Loucy (cell line): ENCODE data around the gene STYXL2.

Source experiments
- H2AFZ ChIP-seq: fragments of 200-600 bp; sonication (generic); 2 replicates; pipeline ENCODE4 v1.6.0; 2016; ENCODE audit warnings: antibody characterized with exemption, mild to moderate bottlenecking, low read length, moderate library complexity
- H3F3A ChIP-seq: fragments of 200-600 bp; 2 replicates; pipeline ENCODE4 v1.6.0; 2016; ENCODE audit warnings: antibody characterized with exemption, low read depth, mild to moderate bottlenecking
- H3K27me3 ChIP-seq: fragments of 200-600 bp; sonication (generic); 2 replicates; pipeline ENCODE4 v1.6.1; 2014; ENCODE audit warnings: low read length, mild to moderate bottlenecking; ENCODE audit not compliant: insufficient read depth, poor library complexity, severe bottlenecking
- H3K36me3 ChIP-seq: fragments of 200-600 bp; sonication (generic); 2 replicates; pipeline ENCODE4 v1.6.1; 2016; ENCODE audit warnings: low read length; ENCODE audit not compliant: insufficient read depth
- H3K4me1 ChIP-seq: fragments of 200-600 bp; sonication (generic); 2 replicates; pipeline ENCODE4 v1.5.1; 2014; ENCODE audit warnings: low read length, mild to moderate bottlenecking; ENCODE audit not compliant: insufficient read depth, poor library complexity, severe bottlenecking
- H3K4me2 ChIP-seq: fragments of 200-600 bp; sonication (generic); 2 replicates; pipeline ENCODE4 v1.6.0; 2014; ENCODE audit warnings: antibody characterized with exemption, low read length, low read depth, mild to moderate bottlenecking; ENCODE audit not compliant: poor library complexity, severe bottlenecking
- H3K4me3 ChIP-seq: fragments of 200-600 bp; sonication (generic); 2 replicates; pipeline ENCODE4 v1.5.1; 2014; ENCODE audit warnings: low read length, mild to moderate bottlenecking, mixed read lengths; ENCODE audit not compliant: poor library complexity, severe bottlenecking
- H3K79me2 ChIP-seq: fragments of 200-600 bp; sonication (generic); 2 replicates; pipeline ENCODE4 v1.6.1; 2014; ENCODE audit warnings: low read length; ENCODE audit not compliant: insufficient read depth
- H3K9ac ChIP-seq: fragments of 200-600 bp; sonication (generic); 2 replicates; pipeline ENCODE4 v1.6.0; 2014; ENCODE audit warnings: mild to moderate bottlenecking, low read depth, low read length, moderate library complexity; ENCODE audit not compliant: poor library complexity, severe bottlenecking
- H3K9me2 ChIP-seq: fragments of 200-600 bp; sonication (generic); replicated peaks from 2 replicates; pipeline ENCODE4 v1.6.1; 2016; ENCODE audit warnings: low read depth, low read length, mixed read lengths
- H3K9me3 ChIP-seq: fragments of 200-600 bp; sonication (generic); 2 replicates; pipeline ENCODE4 v1.6.1; 2014; ENCODE audit warnings: mild to moderate bottlenecking, antibody characterized with exemption, low read length, low read depth; ENCODE audit not compliant: insufficient read depth
- H4K20me1 ChIP-seq: fragments of 200-600 bp; sonication (generic); 2 replicates; pipeline ENCODE4 v1.6.0; 2014; ENCODE audit warnings: antibody characterized with exemption, low read length, mild to moderate bottlenecking; ENCODE audit not compliant: insufficient read depth, poor library complexity, severe bottlenecking
- EZH2phosphoT487 ChIP-seq: fragments of 200-600 bp; IDR thresholded peaks from 2 replicates; pipeline ENCODE4 v1.6.1; 2018; ENCODE audit warnings: antibody characterized with exemption, mild to moderate bottlenecking, moderate library complexity, borderline replicate concordance
- TF ChIP-seq, protein P1 (sequence below): fragments of 200-600 bp; sonication (generic); conservative IDR thresholded peaks from 2 replicates; pipeline ENCODE4 v1.5.1; 2014; ENCODE audit warnings: mild to moderate bottlenecking, antibody characterized with exemption, low read length

Gene STYXL2

DNA sequence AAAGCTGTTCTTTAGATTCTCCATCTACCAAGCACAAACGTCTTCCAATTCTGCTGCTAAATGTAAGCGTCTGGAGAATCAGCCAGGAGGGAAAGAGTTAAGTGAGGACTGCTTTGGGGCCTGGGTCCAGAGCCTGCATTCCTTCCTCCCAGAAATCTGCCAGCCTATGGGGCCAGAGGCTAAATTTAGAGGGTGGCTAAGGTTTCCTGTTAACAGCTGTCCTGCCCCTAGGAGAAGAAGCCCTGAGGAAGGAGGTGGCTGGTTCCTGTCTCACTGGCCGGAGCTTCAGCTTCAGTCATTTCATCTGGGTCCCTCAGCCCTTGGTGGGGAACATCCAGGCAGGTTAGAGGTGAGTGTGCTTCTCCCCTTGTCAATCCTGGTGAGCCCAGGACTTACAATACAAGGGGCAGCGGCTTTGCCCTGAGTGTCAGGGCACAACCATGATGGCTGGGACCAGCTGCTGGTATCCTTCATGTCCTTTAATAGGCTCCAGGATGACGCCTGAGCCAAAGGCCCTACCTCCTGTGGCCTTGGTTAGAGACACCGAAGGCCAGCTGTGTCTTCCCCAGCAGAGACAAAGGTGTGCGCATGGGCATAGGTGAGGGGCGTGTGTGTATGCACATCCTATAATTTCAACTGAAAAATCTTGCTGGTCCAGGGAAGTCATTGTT lies at the start of gene STYXL2:
TSS of gene STYXL2 (plus strand) at position 230 of the 671 bp plus-strand sequence. CDS start 775 bp downstream, outside the sequence.
- Histone ChIP-seq H3K4me1 (peaks cover 67% of the 10 kb centered on the region), H3K9ac (peak within 1 kb of the TSS; percentile 7), H3K9me3 (no peaks in the 10 kb centered on the region), H3K9me2 (no peaks in the 10 kb centered on the region), H3K36me3 (no peaks in the 10 kb centered on the region), H2AFZ (peak within 1 kb of the TSS; percentile 14; the same call in 1 of the 2 replicates), H3K27me3 (no peaks in the 10 kb centered on the region), H3F3A (peaks cover 8% of the 10 kb centered on the region), H3K4me3 (no peak within 1 kb of the TSS), H4K20me1 (no peaks in the 10 kb centered on the region), H3K79me2 (peaks cover 14% of the 10 kb centered on the region), H3K4me2 (peak within 1 kb of the TSS; percentile 55)
- TF ChIP-seq, protein P1, sequence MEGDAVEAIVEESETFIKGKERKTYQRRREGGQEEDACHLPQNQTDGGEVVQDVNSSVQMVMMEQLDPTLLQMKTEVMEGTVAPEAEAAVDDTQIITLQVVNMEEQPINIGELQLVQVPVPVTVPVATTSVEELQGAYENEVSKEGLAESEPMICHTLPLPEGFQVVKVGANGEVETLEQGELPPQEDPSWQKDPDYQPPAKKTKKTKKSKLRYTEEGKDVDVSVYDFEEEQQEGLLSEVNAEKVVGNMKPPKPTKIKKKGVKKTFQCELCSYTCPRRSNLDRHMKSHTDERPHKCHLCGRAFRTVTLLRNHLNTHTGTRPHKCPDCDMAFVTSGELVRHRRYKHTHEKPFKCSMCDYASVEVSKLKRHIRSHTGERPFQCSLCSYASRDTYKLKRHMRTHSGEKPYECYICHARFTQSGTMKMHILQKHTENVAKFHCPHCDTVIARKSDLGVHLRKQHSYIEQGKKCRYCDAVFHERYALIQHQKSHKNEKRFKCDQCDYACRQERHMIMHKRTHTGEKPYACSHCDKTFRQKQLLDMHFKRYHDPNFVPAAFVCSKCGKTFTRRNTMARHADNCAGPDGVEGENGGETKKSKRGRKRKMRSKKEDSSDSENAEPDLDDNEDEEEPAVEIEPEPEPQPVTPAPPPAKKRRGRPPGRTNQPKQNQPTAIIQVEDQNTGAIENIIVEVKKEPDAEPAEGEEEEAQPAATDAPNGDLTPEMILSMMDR: no peak

DNA sequence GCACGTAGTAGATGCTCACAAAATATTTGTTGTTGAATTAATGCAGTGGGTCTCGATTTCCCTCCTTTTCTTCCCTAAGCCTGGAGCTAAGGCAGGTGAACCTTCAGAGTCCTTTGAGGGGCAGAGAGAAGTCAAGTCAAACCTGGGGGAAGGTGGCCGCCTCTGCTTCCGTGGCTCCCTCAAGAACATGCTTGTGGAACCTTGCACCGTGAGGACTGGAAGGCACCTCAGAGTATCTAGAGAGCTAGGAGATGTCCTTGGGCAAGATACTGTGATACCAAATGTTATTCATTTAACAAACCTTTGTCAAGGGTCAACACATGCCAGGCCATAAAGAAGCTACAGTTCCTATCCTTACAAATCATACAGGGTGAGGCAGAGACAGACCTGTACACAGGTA lies 42.0 kb upstream of the STYXL2 start:
- no peaks in the 10 kb centered on the region for H3K27me3 ChIP-seq

DNA sequence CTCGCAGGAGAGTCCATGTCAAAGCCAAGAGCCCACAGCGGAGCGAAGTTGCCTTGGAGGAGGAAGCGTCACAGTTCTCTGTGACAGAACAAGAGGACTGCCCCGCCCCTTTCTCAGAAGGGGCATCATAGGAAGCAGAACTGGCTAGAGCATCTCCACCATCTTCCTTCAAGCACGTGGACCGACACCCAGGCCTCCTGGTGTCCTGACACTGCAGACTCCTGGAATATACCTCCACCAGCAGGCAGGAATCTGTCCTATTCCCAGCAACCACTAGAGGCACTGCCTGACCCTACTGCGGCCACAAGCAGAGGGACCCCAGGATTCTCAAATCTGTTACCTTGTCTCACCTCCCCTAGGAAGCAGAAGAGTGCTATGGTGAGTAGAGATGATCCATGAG lies 41.5 kb upstream of the STYXL2 start:
- no peaks in the 10 kb centered on the region for H3K9me3 ChIP-seq
- no peaks in the 10 kb centered on the region for H3K9me2 ChIP-seq
- no peak overlapping the region for H2AFZ ChIP-seq
- H3K36me3 ChIP-seq: peaks cover 70% of the 10 kb centered on the region; the same call in 1 of the 2 replicates
- no peaks in the 10 kb centered on the region for H3K79me2 ChIP-seq
- H3K4me2 ChIP-seq: no peak overlapping the region
- no peaks in the 10 kb centered on the region for H3K27me3 ChIP-seq
- no peaks in the 10 kb centered on the region for H4K20me1 ChIP-seq
- no peak overlapping the region for H3K4me3 ChIP-seq
- H3K4me1 ChIP-seq: no peaks in the 10 kb centered on the region
- H3F3A ChIP-seq: peaks cover under 1% of the 10 kb centered on the region; the same call in 1 of the 2 replicates
- TF ChIP-seq, protein P1: peak; percentile 56
- no peak for TF ChIP-seq EZH2phosphoT487
- no peak overlapping the region for H3K9ac ChIP-seq

More for the DNA sequence above, 42.0 kb upstream of the STYXL2 start:
- Histone ChIP-seq H3K79me2 (no peaks in the 10 kb centered on the region), H2AFZ (no peak overlapping the region), H3K4me1 (no peaks in the 10 kb centered on the region), H3K9me2 (no peaks in the 10 kb centered on the region), H3K36me3 (peaks cover 69% of the 10 kb centered on the region; the same call in 1 of the 2 replicates), H3K9me3 (no peaks in the 10 kb centered on the region), H3F3A (no peaks in the 10 kb centered on the region; the same call in 1 of the 2 replicates), H3K4me3 (no peak overlapping the region), H3K4me2 (no peak overlapping the region), H4K20me1 (no peaks in the 10 kb centered on the region), H3K9ac (no peak overlapping the region)
- TF ChIP-seq EZH2phosphoT487: no peak
- TF ChIP-seq, protein P1: no peak
